ENCODE results near the gene TMEM163. TPM values are rescaled to one million over a fixed set of nuclear protein-coding genes. Genes with fewer than 3 reads are reported as not detected.
A peak's percentile ranks its signal among the peaks of the same experiment; 100 is the strongest.

Gene TMEM163
- total RNA-seq, 2 donors from 2014 or later: 16.2 to 27.5 TPM

GRCh38 chr2:134583997-134584520, 134.7 kb downstream of the TMEM163 start:
- peak overlapping the region; percentile 10 to 30 (median 17) for H3K27ac ChIP-seq
- peaks cover 18% of the 10 kb centered on the region for H3K4me1 ChIP-seq
- WGBS, 2 donors: 0 to 3% methylated on average over 2 of the region's 2 CpGs
- ATAC-seq (peak; percentile 79), DNase-seq (peak; percentile 31 to 59 (median 56))
- intact Hi-C loops (cut with DNase I): no loop called here
- no peak for TF ChIP-seq POLR2A (IDR thresholded peaks at IDR 0.05)
- no peak for TF ChIP-seq CTCF (IDR thresholded peaks at IDR 0.05)
- no peaks in the 10 kb centered on the region for H3K9me3 ChIP-seq
- H3K27me3 ChIP-seq: no peaks in the 10 kb centered on the region
- no peaks in the 10 kb centered on the region for H3K36me3 ChIP-seq (replicated peaks in 1 of 2; ENCODE audit: insufficient read depth in 1 of 2, low read depth in 2 of 2)
- H3K4me3 ChIP-seq: no peak overlapping the region

GRCh38 chr2:134583462-134583861, 135.3 kb downstream of the TMEM163 start:
- intact Hi-C loops (cut with DNase I): no loop called here
- no peak for ATAC-seq
- DNase-seq: no peak
- Histone ChIP-seq H3K36me3 (replicated peaks in 1 of 2; ENCODE audit: insufficient read depth in 1 of 2, low read depth in 2 of 2) (no peaks in the 10 kb centered on the region), H3K9me3 (no peaks in the 10 kb centered on the region), H3K27ac (peak overlapping the region in 2 of 4 donors; percentile 16 to 30), H3K27me3 (no peaks in the 10 kb centered on the region), H3K4me1 (peaks cover 18% of the 10 kb centered on the region), H3K4me3 (no peak overlapping the region)
- WGBS, 2 donors: 86 to 95% methylated on average over 6 of the region's 6 CpGs
- TF ChIP-seq POLR2A (IDR thresholded peaks at IDR 0.05) (no peak), CTCF (IDR thresholded peaks at IDR 0.05) (no peak)

- WGBS, 2 donors: 73 to 78% methylated on average over 2 of the region's 2 CpGs
- DNase-seq (no peak), ATAC-seq (no peak)
- TF ChIP-seq POLR2A (IDR thresholded peaks at IDR 0.05): no peak
- TF ChIP-seq CTCF (IDR thresholded peaks at IDR 0.05): no peak
- no peak overlapping the region for H3K27ac ChIP-seq
- H3K27me3 ChIP-seq: no peaks in the 10 kb centered on the region
- no peaks in the 10 kb centered on the region for H3K36me3 ChIP-seq (replicated peaks in 1 of 2; ENCODE audit: insufficient read depth in 1 of 2, low read depth in 2 of 2)
- peaks cover 18% of the 10 kb centered on the region for H3K4me1 ChIP-seq
- H3K4me3 ChIP-seq: no peak overlapping the region
- intact Hi-C loops (cut with DNase I): no loop called here
- H3K9me3 ChIP-seq: no peaks in the 10 kb centered on the region
These were observed 136.3 kb downstream of the TMEM163 start for GRCh38 chr2:134582547-134582899.

GRCh38 chr2:134581877-134582546, 136.8 kb downstream of the TMEM163 start:
- 91 to 95% methylated on average over 10 of the region's 10 CpGs for WGBS, 2 donors
- no peaks in the 10 kb centered on the region for H3K27me3 ChIP-seq
- ATAC-seq (no peak), DNase-seq (no peak)
- intact Hi-C loops (cut with DNase I): no loop called here
- H3K27ac ChIP-seq: no peak overlapping the region
- no peaks in the 10 kb centered on the region for H3K9me3 ChIP-seq
- TF ChIP-seq POLR2A (IDR thresholded peaks at IDR 0.05): no peak
- TF ChIP-seq CTCF (IDR thresholded peaks at IDR 0.05): no peak
- no peaks in the 10 kb centered on the region for H3K36me3 ChIP-seq (replicated peaks in 1 of 2; ENCODE audit: insufficient read depth in 1 of 2, low read depth in 2 of 2)
- H3K4me1 ChIP-seq: peaks cover 18% of the 10 kb centered on the region
- no peak overlapping the region for H3K4me3 ChIP-seq

- no peak overlapping the region for H3K4me3 ChIP-seq
- H3K9me3 ChIP-seq: no peaks in the 10 kb centered on the region
- DNase-seq (no peak), ATAC-seq (no peak)
- H3K27ac ChIP-seq: no peak overlapping the region
- H3K36me3 ChIP-seq (replicated peaks in 1 of 2; ENCODE audit: insufficient read depth in 1 of 2, low read depth in 2 of 2): no peaks in the 10 kb centered on the region
- H3K4me1 ChIP-seq: no peaks in the 10 kb centered on the region
- WGBS, 2 donors: 84 to 88% methylated on average over 7 of the region's 7 CpGs
- intact Hi-C loops (cut with DNase I): no loop called here
- H3K27me3 ChIP-seq: no peaks in the 10 kb centered on the region
- no peak for TF ChIP-seq POLR2A (IDR thresholded peaks at IDR 0.05)
- TF ChIP-seq CTCF (IDR thresholded peaks at IDR 0.05): no peak
These were observed 140.5 kb downstream of the TMEM163 start for GRCh38 chr2:134578316-134578715.

All from body of pancreas (tissue), 4 donors.